Measurements from ENCODE around the gene PLA2G2F.

DNA sequence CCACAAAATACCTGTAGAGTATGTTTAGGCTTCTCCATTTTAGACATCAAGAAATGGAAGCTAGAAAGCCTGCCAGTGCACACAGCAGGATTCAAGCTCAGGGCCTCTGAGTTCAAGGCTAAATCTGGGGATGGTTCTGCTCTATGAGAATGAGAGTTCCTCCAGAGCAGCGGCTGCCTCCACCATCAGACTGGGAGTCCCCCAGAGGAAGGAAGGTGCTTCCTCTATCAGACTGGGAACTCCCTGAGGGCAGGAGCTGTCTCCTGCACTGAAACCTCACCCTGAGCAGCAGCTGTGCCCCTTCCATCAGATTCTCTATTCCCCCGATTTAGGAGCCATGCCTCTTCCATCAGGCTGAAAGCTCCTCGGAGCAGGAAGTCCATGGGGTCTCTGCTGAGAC lies 49.0 kb upstream of the PLA2G2F start:
- TF ChIP-seq, protein P1, sequence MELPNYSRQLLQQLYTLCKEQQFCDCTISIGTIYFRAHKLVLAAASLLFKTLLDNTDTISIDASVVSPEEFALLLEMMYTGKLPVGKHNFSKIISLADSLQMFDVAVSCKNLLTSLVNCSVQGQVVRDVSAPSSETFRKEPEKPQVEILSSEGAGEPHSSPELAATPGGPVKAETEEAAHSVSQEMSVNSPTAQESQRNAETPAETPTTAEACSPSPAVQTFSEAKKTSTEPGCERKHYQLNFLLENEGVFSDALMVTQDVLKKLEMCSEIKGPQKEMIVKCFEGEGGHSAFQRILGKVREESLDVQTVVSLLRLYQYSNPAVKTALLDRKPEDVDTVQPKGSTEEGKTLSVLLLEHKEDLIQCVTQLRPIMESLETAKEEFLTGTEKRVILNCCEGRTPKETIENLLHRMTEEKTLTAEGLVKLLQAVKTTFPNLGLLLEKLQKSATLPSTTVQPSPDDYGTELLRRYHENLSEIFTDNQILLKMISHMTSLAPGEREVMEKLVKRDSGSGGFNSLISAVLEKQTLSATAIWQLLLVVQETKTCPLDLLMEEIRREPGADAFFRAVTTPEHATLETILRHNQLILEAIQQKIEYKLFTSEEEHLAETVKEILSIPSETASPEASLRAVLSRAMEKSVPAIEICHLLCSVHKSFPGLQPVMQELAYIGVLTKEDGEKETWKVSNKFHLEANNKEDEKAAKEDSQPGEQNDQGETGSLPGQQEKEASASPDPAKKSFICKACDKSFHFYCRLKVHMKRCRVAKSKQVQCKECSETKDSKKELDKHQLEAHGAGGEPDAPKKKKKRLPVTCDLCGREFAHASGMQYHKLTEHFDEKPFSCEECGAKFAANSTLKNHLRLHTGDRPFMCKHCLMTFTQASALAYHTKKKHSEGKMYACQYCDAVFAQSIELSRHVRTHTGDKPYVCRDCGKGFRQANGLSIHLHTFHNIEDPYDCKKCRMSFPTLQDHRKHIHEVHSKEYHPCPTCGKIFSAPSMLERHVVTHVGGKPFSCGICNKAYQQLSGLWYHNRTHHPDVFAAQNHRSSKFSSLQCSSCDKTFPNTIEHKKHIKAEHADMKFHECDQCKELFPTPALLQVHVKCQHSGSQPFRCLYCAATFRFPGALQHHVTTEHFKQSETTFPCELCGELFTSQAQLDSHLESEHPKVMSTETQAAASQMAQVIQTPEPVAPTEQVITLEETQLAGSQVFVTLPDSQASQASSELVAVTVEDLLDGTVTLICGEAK (IDR thresholded peaks at IDR 0.05; ENCODE audit: borderline replicate concordance) = no peak
- TF ChIP-seq, protein P2, sequence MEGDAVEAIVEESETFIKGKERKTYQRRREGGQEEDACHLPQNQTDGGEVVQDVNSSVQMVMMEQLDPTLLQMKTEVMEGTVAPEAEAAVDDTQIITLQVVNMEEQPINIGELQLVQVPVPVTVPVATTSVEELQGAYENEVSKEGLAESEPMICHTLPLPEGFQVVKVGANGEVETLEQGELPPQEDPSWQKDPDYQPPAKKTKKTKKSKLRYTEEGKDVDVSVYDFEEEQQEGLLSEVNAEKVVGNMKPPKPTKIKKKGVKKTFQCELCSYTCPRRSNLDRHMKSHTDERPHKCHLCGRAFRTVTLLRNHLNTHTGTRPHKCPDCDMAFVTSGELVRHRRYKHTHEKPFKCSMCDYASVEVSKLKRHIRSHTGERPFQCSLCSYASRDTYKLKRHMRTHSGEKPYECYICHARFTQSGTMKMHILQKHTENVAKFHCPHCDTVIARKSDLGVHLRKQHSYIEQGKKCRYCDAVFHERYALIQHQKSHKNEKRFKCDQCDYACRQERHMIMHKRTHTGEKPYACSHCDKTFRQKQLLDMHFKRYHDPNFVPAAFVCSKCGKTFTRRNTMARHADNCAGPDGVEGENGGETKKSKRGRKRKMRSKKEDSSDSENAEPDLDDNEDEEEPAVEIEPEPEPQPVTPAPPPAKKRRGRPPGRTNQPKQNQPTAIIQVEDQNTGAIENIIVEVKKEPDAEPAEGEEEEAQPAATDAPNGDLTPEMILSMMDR (IDR thresholded peaks at IDR 0.05 in 2 of 3, conservative IDR thresholded peaks at IDR 0.05 in 1 of 3; ENCODE audit: control insufficient read depth in 2 of 3, extremely low read depth in 1 of 3, insufficient read depth in 1 of 3, low read depth in 3 of 3, low read length in 3 of 3) = no peak
- TF ChIP-seq ZSCAN29 (IDR thresholded peaks at IDR 0.05) (no peak), EZH2 (IDR thresholded peaks at IDR 0.05; ENCODE audit: borderline replicate concordance, control insufficient read depth, low read depth, low read length) (no peak), TCF7 (IDR thresholded peaks at IDR 0.05; ENCODE audit: borderline replicate concordance) (no peak), KDM1A (IDR thresholded peaks at IDR 0.05; ENCODE audit: borderline replicate concordance) (no peak), MXI1 (IDR thresholded peaks at IDR 0.05; ENCODE audit: low read depth, low read length) (no peak)
- TF ChIP-seq, protein P3, sequence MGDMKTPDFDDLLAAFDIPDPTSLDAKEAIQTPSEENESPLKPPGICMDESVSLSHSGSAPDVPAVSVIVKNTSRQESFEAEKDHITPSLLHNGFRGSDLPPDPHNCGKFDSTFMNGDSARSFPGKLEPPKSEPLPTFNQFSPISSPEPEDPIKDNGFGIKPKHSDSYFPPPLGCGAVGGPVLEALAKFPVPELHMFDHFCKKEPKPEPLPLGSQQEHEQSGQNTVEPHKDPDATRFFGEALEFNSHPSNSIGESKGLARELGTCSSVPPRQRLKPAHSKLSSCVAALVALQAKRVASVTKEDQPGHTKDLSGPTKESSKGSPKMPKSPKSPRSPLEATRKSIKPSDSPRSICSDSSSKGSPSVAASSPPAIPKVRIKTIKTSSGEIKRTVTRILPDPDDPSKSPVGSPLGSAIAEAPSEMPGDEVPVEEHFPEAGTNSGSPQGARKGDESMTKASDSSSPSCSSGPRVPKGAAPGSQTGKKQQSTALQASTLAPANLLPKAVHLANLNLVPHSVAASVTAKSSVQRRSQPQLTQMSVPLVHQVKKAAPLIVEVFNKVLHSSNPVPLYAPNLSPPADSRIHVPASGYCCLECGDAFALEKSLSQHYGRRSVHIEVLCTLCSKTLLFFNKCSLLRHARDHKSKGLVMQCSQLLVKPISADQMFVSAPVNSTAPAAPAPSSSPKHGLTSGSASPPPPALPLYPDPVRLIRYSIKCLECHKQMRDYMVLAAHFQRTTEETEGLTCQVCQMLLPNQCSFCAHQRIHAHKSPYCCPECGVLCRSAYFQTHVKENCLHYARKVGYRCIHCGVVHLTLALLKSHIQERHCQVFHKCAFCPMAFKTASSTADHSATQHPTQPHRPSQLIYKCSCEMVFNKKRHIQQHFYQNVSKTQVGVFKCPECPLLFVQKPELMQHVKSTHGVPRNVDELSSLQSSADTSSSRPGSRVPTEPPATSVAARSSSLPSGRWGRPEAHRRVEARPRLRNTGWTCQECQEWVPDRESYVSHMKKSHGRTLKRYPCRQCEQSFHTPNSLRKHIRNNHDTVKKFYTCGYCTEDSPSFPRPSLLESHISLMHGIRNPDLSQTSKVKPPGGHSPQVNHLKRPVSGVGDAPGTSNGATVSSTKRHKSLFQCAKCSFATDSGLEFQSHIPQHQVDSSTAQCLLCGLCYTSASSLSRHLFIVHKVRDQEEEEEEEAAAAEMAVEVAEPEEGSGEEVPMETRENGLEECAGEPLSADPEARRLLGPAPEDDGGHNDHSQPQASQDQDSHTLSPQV (IDR thresholded peaks at IDR 0.05) = no peak
- TF ChIP-seq, protein P4, sequence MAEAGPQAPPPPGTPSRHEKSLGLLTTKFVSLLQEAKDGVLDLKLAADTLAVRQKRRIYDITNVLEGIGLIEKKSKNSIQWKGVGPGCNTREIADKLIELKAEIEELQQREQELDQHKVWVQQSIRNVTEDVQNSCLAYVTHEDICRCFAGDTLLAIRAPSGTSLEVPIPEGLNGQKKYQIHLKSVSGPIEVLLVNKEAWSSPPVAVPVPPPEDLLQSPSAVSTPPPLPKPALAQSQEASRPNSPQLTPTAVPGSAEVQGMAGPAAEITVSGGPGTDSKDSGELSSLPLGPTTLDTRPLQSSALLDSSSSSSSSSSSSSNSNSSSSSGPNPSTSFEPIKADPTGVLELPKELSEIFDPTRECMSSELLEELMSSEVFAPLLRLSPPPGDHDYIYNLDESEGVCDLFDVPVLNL (IDR thresholded peaks at IDR 0.05; ENCODE audit: low read depth, low read length) = no peak

Data from GM12878 (cell line).